ENCODE results near the gene BAAT. TPM values are rescaled to one million over a fixed set of nuclear protein-coding genes. Genes with fewer than 3 reads are reported as not detected.
"Not testable (repeated sequence)": the region's sequence is repeated elsewhere in the genome, so short reads cannot be mapped to it uniquely, and the experiment has no call there.

The BAAT gene
- total RNA-seq, 1 donor, result not detected

GRCh38 chr9:101366038-101366756 lies 18.6 kb downstream of the BAAT start:
- DNase-seq (ENCODE audit: low read depth in 2 of 3, low spot score in 2 of 3), result no peak

- DNase-seq (ENCODE audit: low read depth in 2 of 3, low spot score in 2 of 3), result no peak
Observed at GRCh38 chr9:101365181-101365580, 19.6 kb downstream of the BAAT start.

GRCh38 chr9:101362450-101362849 lies 22.4 kb downstream of the BAAT start:
- no peak for DNase-seq (ENCODE audit: low read depth in 2 of 3, low spot score in 2 of 3)

- no peak for DNase-seq (ENCODE audit: low read depth in 2 of 3, low spot score in 2 of 3)
Observed at GRCh38 chr9:101360647-101361046, 24.2 kb downstream of the BAAT start.

- DNase-seq (ENCODE audit: low read depth in 2 of 3, low spot score in 2 of 3), result no peak
Observed at GRCh38 chr9:101359679-101360078, 25.1 kb downstream of the BAAT start.

GRCh38 chr9:101356619-101357018 lies 28.2 kb downstream of the BAAT start:
- DNase-seq (ENCODE audit: low read depth in 2 of 3, low spot score in 2 of 3), result no peak

GRCh38 chr9:101354765-101355708 lies 29.8 kb downstream of the BAAT start:
- DNase-seq (ENCODE audit: low read depth in 2 of 3, low spot score in 2 of 3), result no peak

GRCh38 chr9:101354143-101354764 lies 30.6 kb downstream of the BAAT start:
- no peak for DNase-seq (ENCODE audit: low read depth in 2 of 3, low spot score in 2 of 3)

GRCh38 chr9:101353683-101354082 lies 31.1 kb downstream of the BAAT start:
- DNase-seq (ENCODE audit: low read depth in 2 of 3, low spot score in 2 of 3), result no peak

- DNase-seq (ENCODE audit: low read depth in 2 of 3, low spot score in 2 of 3), result no peak
Observed at GRCh38 chr9:101352892-101353463, 31.8 kb downstream of the BAAT start.

- DNase-seq (ENCODE audit: low read depth in 2 of 3, low spot score in 2 of 3), result no peak
Observed at GRCh38 chr9:101350285-101350684, 34.5 kb downstream of the BAAT start.

- DNase-seq (ENCODE audit: low read depth in 2 of 3, low spot score in 2 of 3), result no peak
Observed at GRCh38 chr9:101342595-101342994, 42.2 kb downstream of the BAAT start.

GRCh38 chr9:101341958-101342357 lies 42.8 kb downstream of the BAAT start:
- no peak for DNase-seq (ENCODE audit: low read depth in 2 of 3, low spot score in 2 of 3)

- DNase-seq (ENCODE audit: low read depth in 2 of 3, low spot score in 2 of 3), result no peak
Observed at GRCh38 chr9:101337237-101337636, 47.6 kb downstream of the BAAT start.

GRCh38 chr9:101336091-101336490 lies 48.7 kb downstream of the BAAT start:
- DNase-seq (ENCODE audit: low read depth in 2 of 3, low spot score in 2 of 3), result no peak

- DNase-seq (ENCODE audit: low read depth in 2 of 3, low spot score in 2 of 3), result no peak
Observed at GRCh38 chr9:101333926-101334702, 50.7 kb downstream of the BAAT start.

GRCh38 chr9:101333490-101333889 lies 51.3 kb downstream of the BAAT start:
- DNase-seq (ENCODE audit: low read depth in 2 of 3, low spot score in 2 of 3), result no peak

GRCh38 chr9:101332362-101332761 lies 52.4 kb downstream of the BAAT start:
- no peak for DNase-seq (ENCODE audit: low read depth in 2 of 3, low spot score in 2 of 3)

GRCh38 chr9:101327422-101327909 lies 57.3 kb downstream of the BAAT start:
- not testable (repeated sequence) for DNase-seq (ENCODE audit: low read depth in 2 of 3, low spot score in 2 of 3)

- no peak for DNase-seq (ENCODE audit: low read depth in 2 of 3, low spot score in 2 of 3)
Observed at GRCh38 chr9:101326501-101326900, 58.3 kb downstream of the BAAT start.

Data from hematopoietic multipotent progenitor cell (in vitro differentiated cells).